ENCODE data around the gene HIRIP3. TPM values are rescaled to one million over a fixed set of nuclear protein-coding genes. Genes with fewer than 3 reads are reported as not detected.

Gene HIRIP3
- total and polyA plus RNA-seq, 2 of the 8 experiments (the other 6 are each of a cell fraction or from before 2014, with no cell fraction given), result 11.9 to 18.5 TPM

DNA sequence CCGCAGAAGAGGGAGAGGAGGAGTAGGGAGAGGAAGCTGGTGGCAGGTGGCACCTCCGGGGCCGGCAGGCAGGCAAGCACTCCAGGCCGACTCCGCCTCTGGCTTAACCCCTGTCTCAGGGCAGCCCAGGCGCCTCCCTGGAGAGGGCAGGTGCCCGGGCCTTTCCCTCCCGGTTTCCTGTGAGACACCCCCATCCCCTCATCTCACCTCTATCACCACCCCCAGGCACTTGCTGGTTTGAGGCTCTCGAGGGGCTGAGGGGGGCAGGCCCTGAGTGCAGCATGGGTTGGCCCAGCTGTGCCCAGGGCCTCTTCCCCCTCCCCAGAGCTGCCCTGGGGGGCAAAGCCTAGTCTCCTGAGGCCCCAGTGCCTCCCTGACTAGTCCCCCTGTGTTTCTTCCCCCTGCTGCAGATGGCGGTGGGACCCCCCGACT lies 9.4 kb upstream of the HIRIP3 start:
- FAIRE-seq (no peak), DNase-seq (ENCODE audit: low read depth in 1 of 2, low spot score in 2 of 2) (no peak)
- no peak overlapping the region for H3K14ac ChIP-seq (ENCODE audit: insufficient read length)
- H4K91ac ChIP-seq (replicated peaks; ENCODE audit: insufficient read length, low read length), result no peak overlapping the region
- H4K8ac ChIP-seq (ENCODE audit: extremely low read depth, insufficient read depth, low read length), result no peak overlapping the region
- H3K36me3 ChIP-seq (ENCODE audit: control insufficient read depth in 2 of 4, insufficient read depth in 4 of 4, low read length in 3 of 4), result peaks cover 0 to 10% (median 6%) of the 10 kb centered on the region in 4 experiments; a peak in 5 of 8 replicates
- H3K23me2 ChIP-seq (ENCODE audit: low read depth, low read length), result no peaks in the 10 kb centered on the region
- no peak overlapping the region for H2AK5ac ChIP-seq (ENCODE audit: low read depth, low read length)
- H3K18ac ChIP-seq (ENCODE audit: extremely low read depth, low read length), result no peak overlapping the region
- H2BK20ac ChIP-seq (ENCODE audit: low read length), result no peak overlapping the region
- ChIA-PET CTCF (ENCODE audit: partially characterized antibody) (interaction anchor here (0.7 to 2.8 kb wide), 19 partner anchors 10 to 304 kb away, joined by 3 to 11 read pairs (median 5); partner anchors contain the start of gene C16orf92), POLR2A (ENCODE audit: partially characterized antibody) (interaction anchor here (0.6 to 4.9 kb wide), 11 partner anchors 8 to 948 kb away, joined by 3 to 34 read pairs (median 4); partner anchors contain the start of genes ASPHD1, HIRIP3, INO80E and KCTD13)
- no peak overlapping the region for H2AFZ ChIP-seq (ENCODE audit: low read length)
- H3K56ac ChIP-seq (replicated peaks; ENCODE audit: insufficient read length, low read depth, low read length), result no peak overlapping the region
- H4K5ac ChIP-seq (ENCODE audit: insufficient read length, low read depth, low read length), result no peak overlapping the region
- H2BK15ac ChIP-seq (ENCODE audit: low read length), result no peak overlapping the region
- no peak overlapping the region for H2BK5ac ChIP-seq (ENCODE audit: low read depth, low read length)
- H3K4me3 ChIP-seq (ENCODE audit: extremely low read depth in 1 of 4, insufficient read depth in 2 of 4, low read depth in 3 of 4, low read length in 4 of 4), result no peak overlapping the region
- H3K79me1 ChIP-seq (ENCODE audit: low read depth, low read length), result no peaks in the 10 kb centered on the region
- peaks cover 0 to 6% (median 2%) of the 10 kb centered on the region in 4 experiments; a peak in 3 of 7 replicates for H3K27me3 ChIP-seq (replicated peaks in 1 of 4; ENCODE audit: control insufficient read depth in 3 of 4, extremely low read depth in 1 of 4, insufficient read depth in 3 of 4, low read length in 3 of 4)
- H3K4me2 ChIP-seq (ENCODE audit: insufficient read depth in 1 of 2, low read depth in 2 of 2, low read length in 2 of 2), result no peak overlapping the region
- no peak overlapping the region for H2BK120ac ChIP-seq (replicated peaks; ENCODE audit: low read depth, low read length)
- WGBS, 2 experiments (ENCODE audit: extremely low coverage in 1 of 2, insufficient coverage in 1 of 2, insufficient read length in 1 of 2, insufficient replicate concordance in 2 of 2, low coverage in 1 of 2, low lambda C conversion rate in 2 of 2, missing lambda C conversion rate in 1 of 2), result 91% methylated on average over 7 of the region's 11 CpGs; no CpG with 5 or more reads in 1 of the 2 experiments
- peaks cover 0 to 17% (median 8%) of the 10 kb centered on the region in 4 experiments; a peak in 5 of 7 replicates for H3K4me1 ChIP-seq (replicated peaks in 1 of 4; ENCODE audit: control insufficient read depth in 3 of 4, insufficient read depth in 4 of 4, low read length in 3 of 4)
- no peaks in the 10 kb centered on the region for H3K79me2 ChIP-seq (ENCODE audit: control insufficient read depth in 1 of 2, insufficient read depth in 2 of 2, low read length in 2 of 2)
- no peak overlapping the region for H3K4ac ChIP-seq (replicated peaks; ENCODE audit: insufficient read length, low read depth, low read length)
- no peak overlapping the region for H3K27ac ChIP-seq (ENCODE audit: low read depth, low read length)
- H3K23ac ChIP-seq (ENCODE audit: insufficient read length), result no peak overlapping the region
- H4K20me1 ChIP-seq (replicated peaks in 1 of 2; ENCODE audit: control insufficient read depth in 1 of 2, insufficient read depth in 2 of 2, low read length in 2 of 2), result peaks cover 3 to 8% of the 10 kb centered on the region in 2 experiments
- no peak overlapping the region for H3K9ac ChIP-seq (replicated peaks in 1 of 4; ENCODE audit: extremely low read depth in 1 of 4, low read depth in 3 of 4, low read length in 3 of 4)
- no peaks in the 10 kb centered on the region for H3K9me3 ChIP-seq (ENCODE audit: insufficient read depth in 2 of 2, low read depth in 1 of 2, low read length in 1 of 2)
- H2BK12ac ChIP-seq (ENCODE audit: low read depth, low read length), result no peak overlapping the region
- no peak for TF ChIP-seq CHD1 (IDR thresholded peaks at IDR 0.05; ENCODE audit: low read depth, low read length)
- no peak for TF ChIP-seq RXRA (IDR thresholded peaks at IDR 0.05; ENCODE audit: insufficient read depth, low read depth, low read length)
- no peak for TF ChIP-seq TAF7 (optimal IDR thresholded peaks at IDR 0.05; ENCODE audit: borderline replicate concordance, low read depth, low read length)
- TF ChIP-seq, protein P1, sequence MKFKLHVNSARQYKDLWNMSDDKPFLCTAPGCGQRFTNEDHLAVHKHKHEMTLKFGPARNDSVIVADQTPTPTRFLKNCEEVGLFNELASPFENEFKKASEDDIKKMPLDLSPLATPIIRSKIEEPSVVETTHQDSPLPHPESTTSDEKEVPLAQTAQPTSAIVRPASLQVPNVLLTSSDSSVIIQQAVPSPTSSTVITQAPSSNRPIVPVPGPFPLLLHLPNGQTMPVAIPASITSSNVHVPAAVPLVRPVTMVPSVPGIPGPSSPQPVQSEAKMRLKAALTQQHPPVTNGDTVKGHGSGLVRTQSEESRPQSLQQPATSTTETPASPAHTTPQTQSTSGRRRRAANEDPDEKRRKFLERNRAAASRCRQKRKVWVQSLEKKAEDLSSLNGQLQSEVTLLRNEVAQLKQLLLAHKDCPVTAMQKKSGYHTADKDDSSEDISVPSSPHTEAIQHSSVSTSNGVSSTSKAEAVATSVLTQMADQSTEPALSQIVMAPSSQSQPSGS (IDR thresholded peaks at IDR 0.05; ENCODE audit: low read length), result no peak
- TF ChIP-seq GTF2F1 (IDR thresholded peaks at IDR 0.05; ENCODE audit: borderline replicate concordance, low read depth, low read length), result no peak
- TF ChIP-seq TAF1 (IDR thresholded peaks at IDR 0.05; ENCODE audit: low read depth, low read length), result no peak
- TF ChIP-seq TBP (IDR thresholded peaks at IDR 0.05; ENCODE audit: low read depth, low read length), result no peak
- no peak for TF ChIP-seq E2F6 (IDR thresholded peaks at IDR 0.05)
- TF ChIP-seq JUND (IDR thresholded peaks at IDR 0.05; ENCODE audit: low read length), result no peak
- no peak for TF ChIP-seq SP4 (IDR thresholded peaks at IDR 0.05; ENCODE audit: low read length)
- TF ChIP-seq CBX5 (IDR thresholded peaks at IDR 0.05; ENCODE audit: low read depth, low read length), result no peak
- TF ChIP-seq NANOG (IDR thresholded peaks at IDR 0.05; ENCODE audit: insufficient read depth, low read depth, low read length, poor library complexity, severe bottlenecking), result no peak
